NB4 (cell line): ENCODE results near the gene KDELR1.

ENCODE experiments used
- DNase-seq: peaks from one replicate; pipeline ENCODE4 v3.0.0; 2010; ENCODE audit warnings: low read depth
- H3K4me3 ChIP-seq: one replicate; pipeline ENCODE4 v1.5.1; 2011; ENCODE audit warnings: mild to moderate bottlenecking, low read depth, low read length, moderate library complexity
- MYC ChIP-seq: IDR thresholded peaks from 2 replicates; pipeline ENCODE4 v1.6.1; 2011; ENCODE audit warnings: low read depth, low read length
- POLR2A ChIP-seq: IDR thresholded peaks from 2 replicates; pipeline ENCODE4 v1.6.1; 2011; ENCODE audit warnings: mild to moderate bottlenecking; ENCODE audit not compliant: insufficient read length; ENCODE audit errors: extremely low read depth
- TF ChIP-seq, protein P1 (sequence below): IDR thresholded peaks from one replicate; pipeline ENCODE4 v1.5.1; 2012; ENCODE audit warnings: low read depth, low read length
- TF ChIP-seq, protein P2 (sequence below): IDR thresholded peaks from 2 replicates; pipeline ENCODE4 v1.6.1; 2011; ENCODE audit warnings: low read depth, low read length

The KDELR1 gene

DNA sequence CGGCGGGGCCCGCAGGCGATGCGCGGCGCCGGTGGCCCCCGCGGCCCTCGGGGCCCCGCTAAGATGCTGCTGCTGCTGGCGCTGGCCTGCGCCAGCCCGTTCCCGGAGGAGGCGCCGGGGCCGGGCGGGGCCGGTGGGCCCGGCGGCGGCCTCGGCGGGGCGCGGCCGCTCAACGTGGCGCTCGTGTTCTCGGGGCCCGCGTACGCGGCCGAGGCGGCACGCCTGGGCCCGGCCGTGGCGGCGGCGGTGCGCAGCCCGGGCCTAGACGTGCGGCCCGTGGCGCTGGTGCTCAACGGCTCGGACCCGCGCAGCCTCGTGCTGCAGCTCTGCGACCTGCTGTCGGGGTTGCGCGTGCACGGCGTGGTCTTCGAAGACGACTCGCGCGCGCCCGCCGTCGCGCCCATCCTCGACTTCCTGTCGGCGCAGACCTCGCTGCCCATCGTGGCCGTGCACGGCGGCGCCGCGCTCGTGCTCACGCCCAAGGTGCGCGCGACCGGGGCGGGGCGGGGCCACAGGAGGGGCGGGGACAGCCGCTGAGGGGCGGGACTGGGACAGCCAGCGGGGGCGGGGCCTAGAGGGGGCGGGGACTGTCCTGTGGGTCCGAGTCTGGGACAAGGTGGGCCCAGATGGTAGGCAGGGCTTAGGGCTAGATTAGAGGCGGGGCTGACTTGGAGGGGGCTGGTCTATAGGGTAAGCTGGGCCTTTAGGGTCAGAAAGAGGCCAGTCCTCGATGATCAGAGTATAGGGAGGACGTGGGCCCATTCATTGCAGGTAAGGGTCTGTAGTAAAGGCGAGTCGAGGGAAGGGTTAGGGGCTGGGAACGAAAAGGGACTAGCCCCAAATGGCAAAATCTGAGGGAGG, 7.3 kb upstream of the KDELR1 start:
- TF ChIP-seq, protein P1, sequence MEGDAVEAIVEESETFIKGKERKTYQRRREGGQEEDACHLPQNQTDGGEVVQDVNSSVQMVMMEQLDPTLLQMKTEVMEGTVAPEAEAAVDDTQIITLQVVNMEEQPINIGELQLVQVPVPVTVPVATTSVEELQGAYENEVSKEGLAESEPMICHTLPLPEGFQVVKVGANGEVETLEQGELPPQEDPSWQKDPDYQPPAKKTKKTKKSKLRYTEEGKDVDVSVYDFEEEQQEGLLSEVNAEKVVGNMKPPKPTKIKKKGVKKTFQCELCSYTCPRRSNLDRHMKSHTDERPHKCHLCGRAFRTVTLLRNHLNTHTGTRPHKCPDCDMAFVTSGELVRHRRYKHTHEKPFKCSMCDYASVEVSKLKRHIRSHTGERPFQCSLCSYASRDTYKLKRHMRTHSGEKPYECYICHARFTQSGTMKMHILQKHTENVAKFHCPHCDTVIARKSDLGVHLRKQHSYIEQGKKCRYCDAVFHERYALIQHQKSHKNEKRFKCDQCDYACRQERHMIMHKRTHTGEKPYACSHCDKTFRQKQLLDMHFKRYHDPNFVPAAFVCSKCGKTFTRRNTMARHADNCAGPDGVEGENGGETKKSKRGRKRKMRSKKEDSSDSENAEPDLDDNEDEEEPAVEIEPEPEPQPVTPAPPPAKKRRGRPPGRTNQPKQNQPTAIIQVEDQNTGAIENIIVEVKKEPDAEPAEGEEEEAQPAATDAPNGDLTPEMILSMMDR, result no peak
- TF ChIP-seq MYC (no peak), POLR2A (no peak)
- TF ChIP-seq, protein P2, sequence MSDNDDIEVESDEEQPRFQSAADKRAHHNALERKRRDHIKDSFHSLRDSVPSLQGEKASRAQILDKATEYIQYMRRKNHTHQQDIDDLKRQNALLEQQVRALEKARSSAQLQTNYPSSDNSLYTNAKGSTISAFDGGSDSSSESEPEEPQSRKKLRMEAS, result no peak
- H3K4me3 ChIP-seq, result peak overlapping the region; percentile 73
- peak; percentile 100 for DNase-seq

DNA sequence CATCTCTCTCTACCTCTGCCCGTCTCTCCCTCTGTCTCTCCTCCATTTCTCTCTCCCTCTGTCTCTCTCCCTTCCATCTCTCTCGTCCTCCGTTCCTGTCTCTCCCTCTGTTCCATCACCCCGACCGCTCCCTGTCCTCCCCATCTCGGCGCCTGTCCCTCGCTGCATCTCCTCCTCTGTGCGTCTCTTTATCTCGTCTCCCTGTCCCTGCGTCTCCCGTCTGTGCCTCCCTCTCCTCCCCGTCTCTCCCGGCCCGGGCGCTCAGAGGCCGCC, 6.7 kb upstream of the KDELR1 start:
- TF ChIP-seq POLR2A, result no peak
- TF ChIP-seq, protein P1, result no peak
- TF ChIP-seq, protein P2, result no peak
- no peak for TF ChIP-seq MYC
- peak overlapping the region; percentile 55 for H3K4me3 ChIP-seq
- no peak for DNase-seq

DNA sequence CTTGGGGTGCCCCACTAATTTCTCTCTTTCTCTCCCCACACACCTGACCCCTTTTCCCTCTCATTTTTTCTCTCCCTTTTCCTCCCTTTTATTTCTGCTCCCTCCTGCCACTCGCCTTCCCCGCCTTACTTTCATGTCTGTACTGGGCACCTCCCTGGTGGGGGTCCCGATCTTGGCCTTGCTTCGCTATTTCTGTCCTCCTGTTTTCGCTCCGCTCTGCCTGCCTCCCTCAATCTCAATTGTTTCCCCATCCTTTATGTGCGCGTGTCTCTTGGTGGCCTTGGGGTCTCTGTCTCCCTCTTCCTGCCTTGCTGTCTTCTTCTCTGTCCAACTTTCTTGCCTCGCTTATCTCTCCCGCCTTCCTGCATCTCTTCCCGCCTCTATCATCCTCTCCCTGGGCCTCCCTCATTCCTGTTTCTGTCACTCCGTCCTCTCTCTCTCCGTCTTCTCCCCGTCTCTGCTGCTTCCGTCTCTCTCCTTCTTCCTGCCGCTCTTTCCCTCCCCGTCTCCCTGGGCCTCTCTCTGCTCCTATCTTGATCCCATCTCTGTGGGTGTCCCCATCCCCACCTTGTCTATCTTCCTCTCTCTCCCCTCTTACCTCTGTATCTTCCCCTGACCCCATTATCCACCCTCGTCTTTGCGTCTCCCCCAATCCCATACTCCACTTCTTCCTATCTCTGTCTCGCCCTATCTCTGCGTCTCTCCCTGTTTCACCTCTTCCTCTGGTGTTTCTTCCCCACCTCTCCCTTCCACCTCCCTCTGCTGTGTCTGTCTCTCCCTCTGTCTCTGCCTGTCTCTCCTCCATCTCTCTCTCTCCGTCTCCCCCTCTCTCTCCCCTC, 6.1 kb upstream of the KDELR1 start:
- H3K4me3 ChIP-seq, result peak overlapping the region; percentile 55
- no peak for TF ChIP-seq POLR2A
- TF ChIP-seq, protein P2, result no peak
- TF ChIP-seq, protein P1, result no peak
- no peak for TF ChIP-seq MYC
- DNase-seq, result peak; percentile 48

DNA sequence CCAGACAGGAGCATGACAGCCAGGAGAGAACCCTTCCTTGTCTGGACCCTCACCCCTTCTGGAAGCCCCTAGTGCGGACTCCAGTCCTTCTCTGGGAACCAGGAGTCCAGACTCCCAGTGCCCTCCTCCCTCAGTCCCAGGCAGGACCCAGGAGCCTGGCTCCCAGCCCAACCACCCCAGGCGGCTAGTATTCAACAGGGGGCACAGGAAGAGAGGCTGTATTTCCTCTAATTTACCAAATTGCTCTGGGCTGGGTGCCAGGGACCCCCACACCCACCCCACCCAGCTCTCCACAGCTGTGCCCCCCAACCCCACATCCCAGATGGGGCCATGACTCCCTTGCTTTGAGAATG, 5.4 kb upstream of the KDELR1 start:
- no peak for DNase-seq
- TF ChIP-seq, protein P1, result no peak
- TF ChIP-seq POLR2A, result no peak
- TF ChIP-seq, protein P2, result no peak
- TF ChIP-seq MYC, result no peak
- H3K4me3 ChIP-seq, result no peak overlapping the region

DNA sequence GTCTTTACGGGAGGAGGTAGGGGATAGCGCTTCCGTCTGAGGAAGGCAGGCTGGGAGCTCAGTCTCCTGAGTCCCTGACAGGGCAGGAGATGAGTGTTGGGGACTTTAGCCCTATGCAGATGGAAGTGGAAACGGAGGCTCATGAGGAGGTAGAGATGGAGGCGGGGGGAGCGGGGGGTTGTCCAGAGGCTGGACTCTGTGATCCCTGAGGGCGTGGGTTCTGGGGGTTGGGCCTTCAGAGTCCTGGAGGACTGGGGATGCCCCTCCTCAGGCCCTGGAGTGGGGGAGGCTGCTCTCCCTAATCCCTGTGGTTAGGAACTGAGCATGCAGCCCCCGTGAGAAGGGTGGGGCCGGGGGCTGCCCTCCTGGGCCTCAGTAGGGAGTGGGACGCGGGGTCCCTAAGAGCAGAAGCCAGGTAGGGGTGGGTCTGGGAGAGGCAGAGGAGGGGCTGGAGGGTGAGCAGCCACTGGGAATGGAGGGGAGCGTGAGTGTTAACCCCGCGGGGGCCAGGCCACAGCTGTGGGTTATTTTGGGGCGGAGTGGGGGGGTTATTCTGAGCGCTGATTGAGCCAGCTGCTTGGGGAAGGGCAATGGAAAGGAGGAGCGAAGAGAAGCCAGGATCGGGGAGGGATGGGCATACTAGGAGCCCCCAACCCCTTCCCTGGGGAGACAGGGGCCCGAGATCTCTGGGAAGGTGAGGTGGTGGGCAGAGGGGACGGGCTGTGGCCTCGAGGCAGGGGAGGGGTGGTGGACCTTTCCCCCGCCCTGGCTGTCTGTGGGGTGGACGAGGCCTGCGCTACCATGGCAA, 4.9 kb upstream of the KDELR1 start:
- peak; percentile 61 for DNase-seq
- TF ChIP-seq MYC (no peak), POLR2A (no peak)
- TF ChIP-seq, protein P2, result no peak
- TF ChIP-seq, protein P1, result no peak
- H3K4me3 ChIP-seq, result no peak overlapping the region
